Neural progenitor cell (in vitro differentiated cells): Measurements from ENCODE around the gene TMTC3. TPM values are rescaled to one million over a fixed set of nuclear protein-coding genes. Genes with fewer than 3 reads are reported as not detected.

Source experiments
- DNase-seq: peaks from one replicate; pipeline ENCODE4 v3.0.0-alpha.2; 2016; ENCODE audit warnings: low spot score
- H2AFZ ChIP-seq: fragments of 200-600 bp; sonication (generic); replicated peaks from 2 replicates; pipeline ENCODE4 v1.6.1; 2016; ENCODE audit warnings: antibody characterized with exemption
- H3F3A ChIP-seq: fragments of 200-600 bp; sonication (generic); 2 replicates; pipeline ENCODE4 v1.6.1; 2016; ENCODE audit warnings: antibody characterized with exemption, low read depth
- H3K27ac ChIP-seq: fragments of 200-600 bp; sonication (generic); 2 replicates; pipeline ENCODE4 v1.5.1; 2016; ENCODE audit warnings: mild to moderate bottlenecking
- H3K27me3 ChIP-seq: fragments of 200-600 bp; sonication (generic); 2 replicates; pipeline ENCODE4 v1.6.1; 2016; ENCODE audit warnings: mild to moderate bottlenecking, moderate library complexity
- H3K36me3 ChIP-seq: fragments of 200-600 bp; sonication (generic); 2 replicates; pipeline ENCODE4 v1.5.1; 2016
- H3K4me1 ChIP-seq: fragments of 200-600 bp; sonication (generic); 2 replicates; pipeline ENCODE4 v1.6.1; 2016; ENCODE audit warnings: mixed run types
- H3K4me2 ChIP-seq: fragments of 200-600 bp; sonication (generic); 2 replicates; pipeline ENCODE4 v1.6.1; 2016
- H3K4me3 ChIP-seq: fragments of 200-600 bp; sonication (generic); 2 replicates; pipeline ENCODE4 v1.5.1; 2016
- H3K79me2 ChIP-seq: fragments of 200-600 bp; sonication (generic); 2 replicates; pipeline ENCODE4 v1.6.1; 2016; ENCODE audit warnings: low read depth
- H3K9ac ChIP-seq: fragments of 200-600 bp; sonication (generic); 2 replicates; pipeline ENCODE4 v1.6.1; 2016
- H3K9me3 ChIP-seq: fragments of 200-600 bp; sonication (generic); 2 replicates; pipeline ENCODE4 v1.5.1; 2016; ENCODE audit warnings: low read depth
- H4K20me1 ChIP-seq: fragments of 200-600 bp; sonication (generic); 2 replicates; pipeline ENCODE4 v1.6.1; 2016; ENCODE audit warnings: low read depth
- H3K27ac Mint-ChIP-seq: 3 replicates; pipeline ENCODE4 v1.8.0; 2021; ENCODE audit warnings: mixed read lengths
- H3K27me3 Mint-ChIP-seq: 2 replicates; pipeline ENCODE4 v1.8.0; 2022; ENCODE audit warnings: low read depth, mild to moderate bottlenecking, inconsistent platforms, moderate library complexity, mixed read lengths; ENCODE audit not compliant: insufficient read depth
- H3K36me3 Mint-ChIP-seq: 3 replicates; pipeline ENCODE4 v1.8.0; 2021; ENCODE audit warnings: mixed read lengths
- H3K4me1 Mint-ChIP-seq: 3 replicates; pipeline ENCODE4 v1.8.0; 2021; ENCODE audit warnings: mixed read lengths
- H3K4me3 Mint-ChIP-seq: 3 replicates; pipeline ENCODE4 v1.8.0; 2021; ENCODE audit warnings: mild to moderate bottlenecking, moderate library complexity, mixed read lengths
- H3K9me3 Mint-ChIP-seq: 3 replicates; pipeline ENCODE4 v1.8.0; 2020; ENCODE audit warnings: mixed read lengths
- EZH2 ChIP-seq: fragments of 200-600 bp; sonication (generic); IDR thresholded peaks from 2 replicates; pipeline ENCODE4 v1.6.1; 2017; ENCODE audit warnings: antibody characterized with exemption, mild to moderate bottlenecking, moderate library complexity
- EZH2phosphoT487 ChIP-seq: fragments of 200-600 bp; sonication (generic); IDR thresholded peaks from 2 replicates; pipeline ENCODE4 v1.6.1; 2017; ENCODE audit warnings: antibody characterized with exemption
- total RNA-seq: library from RNA; depleted of rRNA; stranded (reverse); fragments of >200 nt; gene quantifications from 2 replicates; pipeline ENCODE4 v1.2.3, GENCODE V29; 2015; ENCODE audit warnings: low replicate concordance
- TF ChIP-seq, protein P1 (sequence below): fragments of 200-600 bp; sonication (generic); IDR thresholded peaks from 2 replicates; pipeline ENCODE4 v1.5.1; 2017; ENCODE audit warnings: antibody characterized with exemption, mild to moderate bottlenecking

TMTC3 gene
- total RNA-seq, 1 donor from 2014 or later: 38.9 TPM

- H3K27me3 ChIP-seq: no peaks in the 10 kb centered on the region
- H3K9me3 Mint-ChIP-seq: no peaks in the 10 kb centered on the region
Observed at GRCh38 chr12:88188180-88188579, 46.1 kb downstream of the TMTC3 start.

DNA sequence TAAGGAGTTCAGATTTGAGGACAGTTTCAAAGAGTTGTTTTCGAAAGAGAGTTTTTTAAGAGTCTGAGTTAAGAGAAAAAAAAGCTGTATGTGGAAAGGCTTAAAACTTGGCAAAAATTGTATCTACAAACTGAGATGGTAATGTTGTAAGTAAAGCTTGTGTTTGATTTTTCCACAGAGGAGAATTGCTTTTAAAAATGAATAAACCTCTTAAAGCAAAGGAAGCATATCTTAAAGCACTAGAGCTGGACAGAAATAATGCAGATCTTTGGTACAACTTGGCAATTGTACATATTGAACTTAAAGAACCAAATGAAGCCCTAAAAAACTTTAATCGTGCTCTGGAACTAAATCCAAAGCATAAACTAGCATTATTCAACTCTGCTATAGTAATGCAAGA is 50.3 kb downstream of the TMTC3 start:
- DNase-seq: no peak
- H3K36me3 Mint-ChIP-seq: peaks cover 11% of the 10 kb centered on the region
- Histone ChIP-seq H3K36me3 (peaks cover 9% of the 10 kb centered on the region), H3K79me2 (no peaks in the 10 kb centered on the region), H3K9me3 (no peaks in the 10 kb centered on the region), H2AFZ (no peak overlapping the region), H4K20me1 (no peaks in the 10 kb centered on the region), H3K27me3 (no peaks in the 10 kb centered on the region), H3K4me2 (no peak overlapping the region), H3K4me1 (no peaks in the 10 kb centered on the region), H3K27ac (peak overlapping the region; percentile 5), H3K9ac (no peak overlapping the region), H3F3A (no peaks in the 10 kb centered on the region), H3K4me3 (no peak overlapping the region)
- H3K27ac Mint-ChIP-seq: no peak overlapping the region
- no peak for TF ChIP-seq EZH2
- no peak for TF ChIP-seq EZH2phosphoT487
- TF ChIP-seq, protein P1, sequence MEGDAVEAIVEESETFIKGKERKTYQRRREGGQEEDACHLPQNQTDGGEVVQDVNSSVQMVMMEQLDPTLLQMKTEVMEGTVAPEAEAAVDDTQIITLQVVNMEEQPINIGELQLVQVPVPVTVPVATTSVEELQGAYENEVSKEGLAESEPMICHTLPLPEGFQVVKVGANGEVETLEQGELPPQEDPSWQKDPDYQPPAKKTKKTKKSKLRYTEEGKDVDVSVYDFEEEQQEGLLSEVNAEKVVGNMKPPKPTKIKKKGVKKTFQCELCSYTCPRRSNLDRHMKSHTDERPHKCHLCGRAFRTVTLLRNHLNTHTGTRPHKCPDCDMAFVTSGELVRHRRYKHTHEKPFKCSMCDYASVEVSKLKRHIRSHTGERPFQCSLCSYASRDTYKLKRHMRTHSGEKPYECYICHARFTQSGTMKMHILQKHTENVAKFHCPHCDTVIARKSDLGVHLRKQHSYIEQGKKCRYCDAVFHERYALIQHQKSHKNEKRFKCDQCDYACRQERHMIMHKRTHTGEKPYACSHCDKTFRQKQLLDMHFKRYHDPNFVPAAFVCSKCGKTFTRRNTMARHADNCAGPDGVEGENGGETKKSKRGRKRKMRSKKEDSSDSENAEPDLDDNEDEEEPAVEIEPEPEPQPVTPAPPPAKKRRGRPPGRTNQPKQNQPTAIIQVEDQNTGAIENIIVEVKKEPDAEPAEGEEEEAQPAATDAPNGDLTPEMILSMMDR: no peak
- no peaks in the 10 kb centered on the region for H3K27me3 Mint-ChIP-seq
- no peaks in the 10 kb centered on the region for H3K4me1 Mint-ChIP-seq
- H3K9me3 Mint-ChIP-seq: no peaks in the 10 kb centered on the region
- no peak overlapping the region for H3K4me3 Mint-ChIP-seq

More at GRCh38 chr12:88188180-88188579, 46.1 kb downstream of the TMTC3 start:
- Mint-ChIP-seq H3K27ac (no peak overlapping the region), H3K36me3 (peaks cover 9% of the 10 kb centered on the region), H3K4me1 (no peaks in the 10 kb centered on the region), H3K4me3 (no peak overlapping the region), H3K27me3 (no peaks in the 10 kb centered on the region)
- TF ChIP-seq, protein P1: no peak
- no peak overlapping the region for H3K9ac ChIP-seq
- H3K9me3 ChIP-seq: peaks cover 5% of the 10 kb centered on the region
- no peaks in the 10 kb centered on the region for H3K36me3 ChIP-seq
- no peaks in the 10 kb centered on the region for H3K4me1 ChIP-seq
- no peak overlapping the region for H3K27ac ChIP-seq
- no peak for DNase-seq
- no peaks in the 10 kb centered on the region for H4K20me1 ChIP-seq
- H3K79me2 ChIP-seq: no peaks in the 10 kb centered on the region
- no peaks in the 10 kb centered on the region for H3F3A ChIP-seq
- no peak overlapping the region for H3K4me2 ChIP-seq
- no peak overlapping the region for H3K4me3 ChIP-seq
- no peak overlapping the region for H2AFZ ChIP-seq

DNA sequence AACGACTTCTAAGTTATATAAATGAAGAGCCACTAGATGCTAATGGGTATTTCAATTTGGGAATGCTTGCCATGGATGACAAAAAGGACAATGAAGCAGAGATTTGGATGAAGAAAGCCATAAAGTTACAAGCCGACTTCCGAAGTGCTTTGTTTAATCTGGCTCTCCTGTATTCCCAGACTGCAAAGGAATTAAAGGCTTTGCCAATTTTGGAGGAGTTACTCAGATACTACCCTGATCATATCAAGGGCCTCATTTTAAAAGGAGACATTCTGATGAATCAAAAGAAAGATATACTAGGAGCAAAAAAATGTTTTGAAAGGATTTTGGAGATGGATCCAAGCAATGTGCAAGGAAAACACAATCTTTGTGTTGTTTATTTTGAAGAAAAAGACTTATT is 52.8 kb downstream of the TMTC3 start:
- no peaks in the 10 kb centered on the region for H3K9me3 Mint-ChIP-seq
- no peak for DNase-seq
- Histone ChIP-seq H2AFZ (no peak overlapping the region), H3K9ac (no peak overlapping the region), H3K27me3 (no peaks in the 10 kb centered on the region), H3K79me2 (no peaks in the 10 kb centered on the region), H3K4me2 (no peak overlapping the region), H3K9me3 (no peaks in the 10 kb centered on the region), H3K27ac (no peak overlapping the region), H3F3A (no peaks in the 10 kb centered on the region), H3K4me3 (no peak overlapping the region), H3K36me3 (peaks cover 9% of the 10 kb centered on the region), H4K20me1 (no peaks in the 10 kb centered on the region), H3K4me1 (no peaks in the 10 kb centered on the region)
- TF ChIP-seq EZH2 (no peak), EZH2phosphoT487 (no peak)
- TF ChIP-seq, protein P1: no peak
- H3K4me3 Mint-ChIP-seq: no peak overlapping the region
- no peaks in the 10 kb centered on the region for H3K27me3 Mint-ChIP-seq
- H3K4me1 Mint-ChIP-seq: no peaks in the 10 kb centered on the region
- no peak overlapping the region for H3K27ac Mint-ChIP-seq
- H3K36me3 Mint-ChIP-seq: peaks cover 11% of the 10 kb centered on the region

DNA sequence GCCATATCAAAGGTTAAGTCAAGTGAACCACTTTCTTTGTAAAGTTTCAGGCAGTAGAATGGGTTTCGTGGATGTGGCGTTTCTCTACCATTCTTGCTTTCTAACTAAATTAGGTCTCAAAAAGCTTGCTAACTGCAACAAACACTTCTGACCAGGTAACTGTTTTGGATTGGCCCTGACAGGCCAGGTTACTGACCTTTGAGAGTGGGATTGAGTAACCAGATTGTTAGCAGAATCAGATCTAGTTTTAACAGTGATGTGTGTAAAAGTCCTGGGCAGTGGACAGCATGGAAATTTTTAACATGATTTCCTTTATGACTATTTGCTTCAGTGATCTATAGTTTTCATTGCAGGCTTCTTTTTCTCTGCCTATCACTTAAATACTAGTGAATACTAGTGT is 57.9 kb downstream of the TMTC3 start:
- TF ChIP-seq EZH2 (no peak), EZH2phosphoT487 (no peak)
- TF ChIP-seq, protein P1: no peak
- no peaks in the 10 kb centered on the region for H3K4me1 ChIP-seq
- H3K4me2 ChIP-seq: no peak overlapping the region
- H3K9ac ChIP-seq: no peak overlapping the region
- Mint-ChIP-seq H3K36me3 (peaks cover 2% of the 10 kb centered on the region), H3K4me3 (no peak overlapping the region), H3K9me3 (peaks cover 18% of the 10 kb centered on the region), H3K4me1 (no peaks in the 10 kb centered on the region), H3K27ac (no peak overlapping the region), H3K27me3 (peaks cover 6% of the 10 kb centered on the region)
- no peaks in the 10 kb centered on the region for H3K79me2 ChIP-seq
- H3K4me3 ChIP-seq: no peak overlapping the region
- no peaks in the 10 kb centered on the region for H4K20me1 ChIP-seq
- H2AFZ ChIP-seq: no peak overlapping the region
- H3K36me3 ChIP-seq: peaks cover 9% of the 10 kb centered on the region
- no peaks in the 10 kb centered on the region for H3K27me3 ChIP-seq
- H3F3A ChIP-seq: no peaks in the 10 kb centered on the region
- no peak overlapping the region for H3K27ac ChIP-seq
- no peak for DNase-seq
- no peaks in the 10 kb centered on the region for H3K9me3 ChIP-seq
